Right lobe of liver (tissue), 4 donors: ENCODE measurements around the gene OVCA2.

ENCODE experiments used
- CTCF ChIP-seq, 4 donors: fragments of 200-600 bp in 3 of 4; fragments of 450-650 bp in 1 of 4; IDR thresholded peaks; one replicate each; pipeline versions ENCODE4 v1.5.1 to v1.8.0; 2016 to 2022; ENCODE audit warnings: antibody characterized with exemption in 4 of 4, mild to moderate bottlenecking in 2 of 4
- POLR2A ChIP-seq: fragments of 450-650 bp; IDR thresholded peaks from one replicate; pipeline ENCODE4 v1.6.1; 2017; ENCODE audit warnings: antibody characterized with exemption, mild to moderate bottlenecking
- donor health status: DM: no; HTN: no; CAD: no.
- donor health status: DM: no; HTN: no; CAD: no.
- donor health status: DM: no; HTN: yes; CAD: no.

DNA sequence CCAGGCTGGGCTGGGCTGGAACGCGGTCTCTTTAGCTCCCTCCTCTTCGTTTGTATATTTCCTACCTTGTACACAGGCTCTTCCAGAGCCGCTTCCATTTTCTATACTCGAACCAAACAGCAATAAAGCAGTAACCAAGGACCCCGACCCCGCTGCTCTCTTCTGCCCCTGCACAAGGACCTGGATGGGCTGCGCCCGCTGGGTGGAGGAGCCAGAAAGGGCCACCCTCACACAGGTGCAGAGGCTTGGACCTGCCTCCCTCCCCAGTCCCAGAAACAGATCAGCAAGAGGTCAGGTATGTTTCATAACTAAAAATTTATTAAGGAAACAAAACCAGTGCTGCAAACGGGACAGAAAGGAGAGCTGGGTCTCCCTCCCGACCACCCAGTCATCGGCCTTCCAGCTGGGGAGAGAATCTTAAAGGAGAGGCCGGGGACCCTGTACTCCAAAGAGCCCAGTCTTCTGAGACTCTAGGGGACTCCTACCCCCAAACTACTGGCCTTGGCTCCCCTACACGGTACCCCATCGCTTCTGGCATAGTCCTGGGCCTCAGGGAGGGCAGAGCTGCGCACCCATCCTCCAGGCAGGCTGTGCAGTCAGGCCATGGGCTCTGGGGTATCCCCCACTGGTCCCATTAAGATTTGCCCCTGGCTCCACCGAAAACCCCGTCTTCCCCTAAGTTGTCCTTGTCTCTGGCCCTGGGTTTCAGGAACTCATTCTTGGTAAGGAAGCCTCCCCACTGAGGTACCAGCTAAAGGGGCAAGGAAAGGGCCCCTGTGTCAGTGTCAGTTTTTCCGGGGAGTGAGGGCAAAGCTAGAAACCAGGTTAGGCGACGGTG is 17.9 kb downstream of the OVCA2 start:
- TF ChIP-seq CTCF (IDR thresholded peaks at IDR 0.05): no peak
- TF ChIP-seq POLR2A: no peak
